ENCODE data around the gene ETFBKMT.

- TF ChIP-seq POLR2A (IDR thresholded peaks at IDR 0.05): no peak
- no peak for TF ChIP-seq CTCF (IDR thresholded peaks at IDR 0.05)
Measured at GRCh38 chr12:31612819-31613218, 46.7 kb upstream of the ETFBKMT start.

Measured in esophagus squamous epithelium (tissue), 4 donors.